HL-60/S4 (cell line): Measurements from ENCODE around the gene PARM1.
"Not testable (repeated sequence)": the region's sequence is repeated elsewhere in the genome, so short reads cannot be mapped to it uniquely, and the experiment has no call there.

Source experiments
- in situ Hi-C: fragments of 300-500 bp; cut with MboI; formaldehyde crosslinking; loops from 2 replicates; pipeline ENCODE4 v1.14.3; 2022; ENCODE audit warnings: low sequenced_read_pairs

PARM1 gene

DNA sequence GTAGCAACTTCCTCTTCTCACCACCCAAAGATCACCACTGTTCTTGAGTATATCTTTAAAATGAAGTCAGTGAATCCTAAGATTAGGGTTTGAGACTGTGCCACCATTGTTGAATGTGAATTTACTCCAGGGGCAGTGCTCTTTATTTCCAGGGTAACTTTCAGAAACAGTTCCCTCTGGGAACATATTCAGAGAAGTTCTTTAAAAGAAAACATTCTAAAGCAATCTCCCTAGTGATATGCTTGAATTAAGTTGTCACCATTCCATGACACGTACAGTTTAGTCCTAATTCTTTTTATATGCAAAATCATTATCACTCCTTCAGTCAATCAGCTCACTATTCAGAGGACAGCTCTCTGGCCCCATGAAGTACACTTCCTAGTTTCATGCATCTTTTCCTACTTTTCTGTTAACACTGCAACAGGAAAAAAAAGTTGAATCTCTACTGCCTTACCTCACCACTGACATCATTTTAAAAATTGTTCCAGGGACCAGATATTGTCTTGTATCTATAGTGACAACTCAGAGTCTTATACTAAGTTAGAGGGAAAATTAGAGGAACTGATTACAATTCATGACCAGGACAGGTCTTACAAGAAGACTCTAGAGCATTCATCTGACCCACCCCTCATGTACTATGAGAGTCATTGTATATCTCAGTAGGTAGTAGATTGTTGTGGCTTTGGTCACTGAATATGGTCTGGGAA is 49.8 kb downstream of the PARM1 start:
- in situ Hi-C loops, result no loop called here

DNA sequence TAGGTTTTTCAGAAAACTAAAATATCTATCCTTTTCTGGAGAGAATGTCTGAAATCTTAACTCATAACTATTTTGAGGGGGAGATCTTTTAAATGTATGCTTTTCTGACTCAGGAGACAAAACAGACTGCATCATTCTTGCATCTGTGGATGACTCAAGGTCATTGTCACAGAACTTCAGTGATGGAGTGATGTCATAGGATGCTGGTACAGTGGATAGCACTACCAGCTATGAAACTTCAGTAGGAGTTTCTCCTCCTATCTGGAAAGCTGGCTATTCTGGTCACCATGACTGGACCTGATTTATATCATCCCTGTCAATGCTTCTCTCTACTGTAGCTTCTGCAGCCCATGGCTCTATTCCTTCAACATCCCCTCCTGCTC is 50.3 kb downstream of the PARM1 start:
- in situ Hi-C loops, result no loop called here

DNA sequence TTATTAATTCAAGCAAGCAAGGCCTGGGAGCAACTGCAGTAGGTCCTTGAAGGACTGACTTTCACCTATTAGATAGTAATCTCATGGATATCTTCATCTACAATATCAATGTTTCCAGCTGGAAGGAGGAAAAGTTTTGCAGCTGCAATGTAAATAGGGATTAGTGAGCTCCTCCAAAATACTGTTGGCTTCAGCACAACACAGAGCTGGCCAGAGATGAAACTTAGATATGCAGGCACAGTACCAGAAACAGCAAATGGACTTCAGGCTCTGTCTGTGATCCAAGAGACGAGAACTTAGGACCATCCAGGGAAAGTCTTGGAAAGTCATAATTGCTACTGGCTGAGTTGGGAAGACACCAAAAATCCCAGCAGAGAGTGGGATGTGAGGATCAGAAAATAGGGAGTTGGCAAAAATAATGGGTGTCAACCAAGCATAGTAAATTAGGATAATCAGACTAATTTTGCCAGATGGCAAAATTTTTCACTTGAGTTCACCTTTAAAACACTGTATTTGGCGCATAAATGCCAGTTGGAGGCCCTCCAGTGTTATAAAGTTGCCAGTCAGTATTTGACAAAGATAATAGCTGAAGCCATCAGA is 57.5 kb downstream of the PARM1 start:
- in situ Hi-C loops, result no loop called here

DNA sequence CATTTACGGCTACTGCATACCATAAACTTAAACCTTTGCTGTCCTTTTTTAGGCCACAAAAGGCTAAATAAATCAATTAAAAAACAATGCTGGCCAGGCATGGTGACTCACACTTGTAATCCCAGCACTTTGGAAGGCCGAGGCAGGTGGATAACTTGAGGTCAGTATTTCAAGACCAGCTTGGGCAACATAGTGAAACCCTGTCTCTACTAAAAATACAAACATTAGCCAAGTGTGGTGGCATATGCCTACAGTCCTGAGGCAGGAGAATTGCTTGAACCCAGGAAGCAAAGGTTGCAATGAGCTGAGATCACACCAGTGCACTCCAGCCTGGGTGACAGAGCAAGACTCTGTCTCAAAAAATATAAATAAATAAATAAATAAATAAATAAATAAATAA is 61.5 kb downstream of the PARM1 start:
- in situ Hi-C loops, result not testable (repeated sequence)

DNA sequence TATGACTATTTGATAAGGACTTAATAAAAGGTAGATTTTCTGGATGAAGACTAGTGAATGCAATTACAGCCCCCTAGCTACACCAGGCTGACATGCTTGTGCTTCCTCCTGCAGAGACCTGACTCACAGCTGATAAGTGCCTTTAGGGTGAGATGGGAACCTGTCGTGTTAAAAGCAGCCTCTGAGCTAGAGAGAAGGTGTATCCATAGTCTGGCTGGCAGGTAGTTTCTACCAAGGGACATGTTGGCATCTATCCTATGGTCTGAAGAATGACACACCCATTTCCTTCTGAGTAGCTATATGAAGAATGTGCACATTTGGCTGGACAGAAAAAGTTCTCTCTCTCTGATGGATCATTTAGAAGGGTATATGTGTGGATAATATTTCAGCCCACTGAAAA is 64.1 kb downstream of the PARM1 start:
- in situ Hi-C loops, result no loop called here

DNA sequence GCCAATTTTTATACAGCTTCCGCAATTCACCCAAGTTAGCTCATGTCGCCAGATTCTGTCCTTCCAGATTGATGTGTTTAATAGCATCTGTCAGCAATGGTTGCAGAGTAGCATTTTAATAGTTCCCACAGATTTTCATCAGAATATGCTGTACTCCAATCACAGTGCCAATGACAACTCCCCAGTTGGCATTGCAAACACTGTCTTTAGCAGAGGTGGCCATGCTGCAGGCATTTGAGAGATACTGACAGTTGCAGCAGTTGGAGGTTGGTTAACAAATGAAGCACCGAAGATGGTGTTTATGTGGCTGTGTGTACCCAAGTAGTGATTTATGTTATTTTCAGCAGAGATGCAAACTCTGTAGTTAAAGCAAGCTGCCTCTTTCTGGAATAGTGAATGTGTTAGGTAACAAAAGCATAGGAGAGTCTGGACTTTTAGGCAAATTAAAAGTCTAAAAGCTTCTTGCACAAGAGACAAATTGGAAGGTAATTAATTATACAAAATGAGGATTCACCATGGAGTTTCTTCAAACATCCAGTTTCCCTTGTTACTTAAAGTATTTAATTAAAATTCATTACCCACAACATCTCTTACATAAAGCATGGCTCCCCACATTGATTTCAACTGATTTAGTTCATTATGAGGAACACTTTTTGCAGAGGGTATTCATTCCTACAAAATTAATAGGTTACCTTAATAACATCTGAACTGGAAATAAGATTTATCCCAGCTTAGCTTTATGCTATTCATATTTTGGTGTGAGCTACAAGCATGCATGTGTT is 65.2 kb downstream of the PARM1 start:
- in situ Hi-C loops, result no loop called here

DNA sequence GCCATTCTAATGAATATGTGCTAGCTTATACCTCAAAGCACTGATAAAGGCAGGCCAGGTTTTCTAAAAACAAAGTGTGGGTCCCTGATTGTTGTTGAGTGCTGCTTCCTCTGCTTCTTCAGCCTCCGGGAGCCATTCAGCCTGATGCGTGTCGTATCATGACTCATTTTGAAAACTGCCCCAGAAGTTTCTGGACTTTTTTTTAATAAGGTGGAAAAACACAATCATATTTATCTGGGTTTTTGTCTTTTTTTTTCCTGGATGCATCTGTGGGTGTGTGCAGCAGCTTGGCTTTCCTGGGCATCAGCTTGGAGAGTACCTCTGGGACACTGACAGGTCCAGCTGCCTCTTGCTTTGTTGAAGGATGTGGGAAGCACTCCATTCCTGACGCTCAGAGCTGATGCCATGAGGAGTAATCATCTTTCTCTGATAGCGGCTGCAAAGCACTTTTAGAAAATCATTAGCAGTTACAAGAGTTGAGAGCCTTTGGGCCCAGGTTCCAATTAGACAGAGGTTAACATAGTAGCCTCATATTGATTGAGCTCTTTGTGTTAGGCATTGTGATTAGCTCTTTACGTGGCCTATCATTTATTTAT is 66.9 kb downstream of the PARM1 start:
- in situ Hi-C loops, result no loop called here

DNA sequence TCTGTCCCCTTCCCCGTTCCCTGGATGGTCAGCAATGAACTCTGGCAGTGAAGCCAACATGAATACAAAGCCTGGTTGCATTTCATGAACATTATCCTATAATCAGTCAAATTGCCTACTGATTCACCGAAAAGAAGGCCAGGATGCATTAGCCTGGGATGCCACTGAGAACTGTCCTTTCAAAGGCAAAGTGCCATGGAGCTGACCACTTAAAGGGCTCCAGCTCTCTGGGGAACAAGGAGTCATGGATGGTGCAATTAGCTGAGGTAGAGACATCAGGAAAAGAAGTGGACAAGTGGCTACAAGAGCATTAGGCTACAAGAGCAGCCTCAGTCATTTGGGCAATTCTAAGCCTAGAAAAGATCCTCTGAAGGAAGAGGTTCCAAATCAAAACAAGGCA is 69.0 kb downstream of the PARM1 start:
- in situ Hi-C loops, result no loop called here

DNA sequence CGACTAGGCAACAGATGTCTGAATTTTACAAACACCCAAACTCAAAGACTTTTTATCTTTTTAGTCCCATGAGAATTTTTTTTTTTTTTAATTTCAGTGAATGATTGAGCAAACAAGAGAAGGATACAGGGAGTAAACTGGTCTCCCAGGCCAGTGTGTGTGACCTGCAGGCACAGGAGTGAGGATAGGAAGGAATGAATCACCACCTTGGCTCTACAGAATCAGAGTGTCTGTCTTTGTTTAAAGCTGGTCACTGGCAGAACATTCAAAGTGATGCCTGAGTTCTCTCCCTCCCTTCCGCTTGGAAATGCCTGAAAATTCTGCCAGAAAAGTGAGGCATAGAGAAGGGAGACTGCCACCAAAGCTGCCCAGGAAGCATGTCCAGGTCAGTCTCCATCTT is 69.5 kb downstream of the PARM1 start:
- in situ Hi-C loops, result no loop called here

DNA sequence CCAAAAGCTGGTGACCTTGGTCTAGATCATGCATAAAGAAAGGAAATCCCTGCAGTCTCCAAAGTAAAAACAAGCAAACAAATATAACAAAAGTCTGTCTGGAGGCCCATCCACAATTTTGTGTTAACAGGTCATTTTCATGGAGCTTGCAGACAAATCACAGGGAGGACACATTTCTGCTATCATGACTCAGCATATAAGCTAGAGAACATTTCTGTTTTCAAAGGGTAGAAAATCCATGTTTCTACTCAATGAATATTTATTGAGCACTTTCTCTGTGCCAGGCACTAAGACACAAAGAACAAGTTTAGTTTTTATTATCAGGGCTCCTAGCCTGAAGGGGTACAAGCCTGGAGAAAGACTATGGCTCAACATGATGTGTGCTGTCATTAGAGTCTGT is 71.1 kb downstream of the PARM1 start:
- in situ Hi-C loops, result no loop called here

DNA sequence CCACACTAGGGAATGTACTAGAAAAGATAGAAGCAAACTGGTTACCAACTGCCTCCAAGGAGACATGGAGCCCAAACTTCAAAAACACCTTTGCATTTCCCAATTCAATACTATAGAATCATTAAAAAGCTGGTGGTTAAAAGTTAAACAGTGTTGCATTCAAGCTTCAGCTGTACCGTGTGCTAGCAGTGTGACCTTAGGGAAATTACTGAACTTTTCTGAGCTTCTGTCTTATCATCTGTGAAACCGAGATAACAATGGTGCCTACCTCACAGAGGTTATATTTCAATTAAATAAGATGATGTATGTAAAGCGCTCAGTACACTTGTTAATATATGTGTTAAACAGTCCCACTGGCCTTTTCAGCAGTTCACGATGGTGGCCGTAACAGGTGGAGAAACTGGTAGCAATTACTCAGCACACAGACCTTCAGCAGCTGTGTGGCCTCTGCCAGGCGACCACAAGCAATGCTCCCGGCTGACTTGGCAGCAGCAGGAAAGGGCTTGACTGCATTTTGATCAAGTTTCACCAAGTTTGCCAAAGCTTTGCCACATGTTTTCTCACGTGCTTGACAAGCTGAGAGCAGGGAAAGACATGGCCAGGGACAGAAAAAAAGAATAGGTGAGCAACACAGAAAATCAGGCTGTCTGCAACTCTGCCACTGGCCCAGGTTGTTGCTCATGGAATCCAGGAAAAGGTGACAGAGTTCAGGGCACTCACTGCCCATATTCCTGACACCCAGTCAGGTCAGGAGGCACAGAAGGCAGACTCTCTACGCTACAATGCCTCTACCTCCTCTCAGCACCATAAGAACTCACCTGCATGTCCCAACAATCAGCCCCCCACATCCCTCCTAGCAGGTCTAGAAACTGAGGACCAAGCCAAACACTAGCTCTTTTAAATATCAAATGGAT is 72.1 kb downstream of the PARM1 start:
- in situ Hi-C loops, result no loop called here

DNA sequence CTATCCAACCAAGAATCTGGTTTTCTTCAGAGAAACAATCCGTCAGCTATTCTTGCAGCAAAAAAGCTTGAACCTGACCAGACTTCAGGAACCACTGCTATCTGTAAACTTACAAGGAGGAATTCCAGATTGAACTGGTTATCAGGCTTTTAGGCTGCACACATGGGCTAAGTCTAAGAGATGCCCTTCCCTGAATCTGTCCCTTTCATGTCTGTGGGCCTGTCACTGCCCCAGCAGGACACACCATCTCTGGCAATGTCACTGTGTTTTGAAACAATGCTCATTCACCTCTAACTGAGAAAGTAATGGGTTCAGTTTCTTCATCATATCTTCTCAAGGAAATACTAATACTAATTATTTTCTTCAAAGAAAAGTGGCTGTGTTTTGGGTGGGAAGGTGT is 72.8 kb downstream of the PARM1 start:
- in situ Hi-C loops, result no loop called here

DNA sequence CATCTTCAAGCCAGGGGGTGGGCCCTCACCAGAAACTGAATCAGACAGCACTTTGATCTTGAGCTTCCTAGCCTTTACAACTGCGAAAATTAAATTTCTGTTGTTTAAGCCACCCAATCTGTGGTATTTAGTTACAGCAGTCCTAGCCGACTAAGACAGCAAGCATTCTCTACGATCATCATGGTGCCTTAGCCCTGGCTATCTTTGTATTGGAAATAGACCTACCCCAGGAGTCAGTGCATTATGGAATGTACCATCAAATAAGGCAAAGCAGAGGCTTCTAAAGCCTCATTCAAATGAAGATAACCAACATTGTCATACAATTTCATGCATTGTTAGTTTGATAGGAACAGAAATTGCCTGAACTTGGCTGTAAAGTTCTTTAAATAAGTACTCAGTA is 75.0 kb downstream of the PARM1 start:
- in situ Hi-C loops, result no loop called here

DNA sequence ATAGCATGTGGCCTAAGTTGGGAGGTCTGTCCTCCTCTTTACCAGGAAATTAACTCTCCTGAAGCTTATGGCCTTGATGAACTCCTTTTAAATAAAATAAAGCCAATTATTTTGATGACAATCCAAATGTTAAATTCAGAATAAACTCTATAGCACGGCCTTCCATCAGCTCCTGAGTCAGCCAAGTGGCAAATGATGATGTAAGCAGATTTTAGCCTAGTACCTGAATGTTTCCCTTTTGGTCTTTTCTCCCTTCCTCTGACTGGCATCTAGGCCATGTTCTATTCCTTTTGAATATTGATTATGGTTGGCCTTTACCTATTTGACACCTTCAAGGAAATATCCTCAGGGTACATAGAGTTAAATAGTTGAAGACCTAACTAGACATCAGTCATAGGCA is 76.2 kb downstream of the PARM1 start:
- in situ Hi-C loops, result no loop called here

DNA sequence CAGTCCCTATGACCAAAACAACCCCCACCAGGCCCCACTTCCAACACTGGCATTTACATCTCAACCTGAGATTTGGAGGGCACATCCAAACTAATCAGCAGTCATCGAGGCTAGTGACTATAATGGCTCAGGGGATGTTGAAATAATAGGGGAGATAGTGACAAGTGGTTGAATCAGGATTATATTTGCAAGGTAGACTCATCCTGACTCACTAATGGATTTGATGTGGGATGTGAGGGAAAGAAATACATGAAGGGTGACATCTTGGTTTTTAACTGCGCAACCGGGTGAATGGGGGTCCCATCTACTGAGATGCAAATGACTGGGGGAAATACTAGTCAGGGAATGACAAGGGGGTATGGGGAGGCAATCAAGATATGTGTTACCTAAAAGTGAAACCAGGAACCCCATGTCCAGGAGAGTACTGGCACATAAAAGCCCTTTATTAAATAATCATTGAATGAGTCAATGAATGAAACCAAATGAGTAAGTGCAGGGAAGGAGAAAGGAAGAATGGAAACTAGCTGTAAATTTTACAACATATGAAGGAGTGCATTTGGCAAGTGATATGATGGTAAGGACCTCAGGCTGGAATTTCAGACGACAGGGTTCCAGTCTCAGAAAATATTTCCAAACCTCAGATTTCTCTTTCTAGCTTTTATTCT is 78.3 kb downstream of the PARM1 start:
- in situ Hi-C loops, result no loop called here

DNA sequence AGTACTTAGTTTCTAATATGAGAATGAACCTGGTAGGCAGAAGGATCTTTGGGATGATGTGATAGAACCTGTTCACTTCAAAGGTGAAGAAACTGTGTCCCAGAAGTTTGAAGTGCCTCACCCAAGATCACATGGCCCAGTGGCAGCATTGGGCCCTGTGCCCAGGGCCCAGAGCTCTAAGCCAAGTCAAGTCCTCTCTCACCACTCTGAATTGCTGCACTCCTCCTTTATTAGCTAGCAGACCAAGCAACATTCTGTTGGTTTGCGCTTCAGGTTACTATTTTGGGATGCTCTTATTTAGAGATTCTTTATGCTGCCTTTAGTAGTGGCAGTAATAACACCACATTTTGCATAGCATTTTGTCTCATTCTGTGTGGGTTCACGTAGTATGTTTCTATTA is 82.7 kb downstream of the PARM1 start:
- in situ Hi-C loops, result no loop called here

DNA sequence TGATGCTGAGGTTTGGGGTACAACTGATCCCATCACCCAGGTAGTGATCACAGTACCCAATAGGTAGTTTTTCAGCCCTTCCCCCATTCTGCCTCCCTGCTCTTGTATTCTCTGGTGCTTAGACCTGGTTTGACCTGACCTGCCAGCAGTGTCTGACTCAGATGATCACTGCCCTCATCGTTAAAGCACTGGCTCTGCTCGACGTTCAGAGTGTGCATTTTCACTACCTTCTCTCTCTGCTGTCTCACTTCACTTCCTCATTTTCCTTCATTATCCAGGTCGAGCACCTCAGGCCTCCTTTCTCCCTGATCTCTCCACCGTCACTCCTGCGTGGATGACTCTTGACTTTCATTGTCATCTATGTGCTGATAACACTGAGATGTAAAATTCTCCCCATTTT is 83.6 kb downstream of the PARM1 start:
- in situ Hi-C loops, result no loop called here

DNA sequence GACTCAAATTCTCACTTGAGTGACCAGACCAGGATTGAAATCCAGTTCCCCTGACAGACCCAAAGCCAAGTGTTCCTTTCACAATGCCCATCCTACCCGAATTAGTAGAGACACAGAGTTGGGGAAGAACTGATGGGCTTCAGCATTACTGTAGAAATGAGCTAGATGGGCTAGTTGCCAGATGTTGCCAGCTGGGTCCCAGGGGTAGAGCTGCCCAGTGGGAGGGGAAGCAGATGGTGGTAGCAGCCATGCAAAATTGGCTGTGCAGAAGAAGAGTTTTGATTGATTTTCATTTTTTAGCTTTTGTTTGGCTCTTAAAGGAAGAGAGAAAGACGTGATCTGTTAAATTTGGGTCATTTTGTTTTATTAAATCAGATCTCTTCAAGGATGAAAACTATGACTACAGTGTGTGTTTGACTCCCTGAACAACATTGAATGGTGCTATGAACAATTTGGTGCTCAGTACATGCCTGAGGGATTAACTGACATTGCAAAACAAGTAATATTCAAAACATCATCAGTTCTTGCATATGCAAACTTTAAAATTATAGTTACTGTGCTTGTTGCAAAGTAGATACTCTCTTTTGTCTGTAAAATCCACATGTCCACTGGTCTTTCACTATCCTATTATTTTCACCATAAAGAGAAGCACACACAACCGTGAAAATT is 86.0 kb downstream of the PARM1 start:
- in situ Hi-C loops, result no loop called here

DNA sequence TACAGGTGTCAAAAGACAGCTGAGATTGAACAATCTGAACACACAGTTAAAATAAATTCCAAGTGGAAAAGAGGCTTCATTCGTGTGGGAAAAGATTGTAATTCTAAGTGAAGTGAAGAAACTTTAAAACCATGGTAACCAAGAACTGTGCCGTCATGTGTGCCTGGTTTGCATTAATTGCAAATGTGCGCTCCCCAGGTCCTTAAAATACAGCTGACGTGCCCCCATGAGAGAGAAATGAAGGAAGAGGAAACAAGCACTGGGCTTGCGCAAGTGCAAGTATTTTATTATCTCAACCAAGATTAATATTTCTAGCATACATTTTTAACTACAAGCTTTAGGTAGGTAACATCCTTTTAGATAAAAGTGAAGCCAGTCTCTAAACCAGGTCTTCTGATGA is 92.5 kb downstream of the PARM1 start:
- in situ Hi-C loops, result no loop called here
